ENCODE results near the gene DUSP8. TPM values are rescaled to one million over a fixed set of nuclear protein-coding genes. Genes with fewer than 3 reads are reported as not detected.

The DUSP8 gene
- total RNA-seq, 1 donor from 2014 or later, result 2.2 TPM

- H3K9me3 Mint-ChIP-seq (ENCODE audit: unreplicated experiment), result no peaks in the 10 kb centered on the region
Observed at GRCh38 chr11:1520209-1520662, 51.8 kb downstream of the DUSP8 start.

GRCh38 chr11:1519028-1520010, 52.8 kb downstream of the DUSP8 start:
- H3K36me3 Mint-ChIP-seq (ENCODE audit: low read depth, unreplicated experiment), result no peaks in the 10 kb centered on the region
- no peak overlapping the region for H3K4me3 Mint-ChIP-seq (ENCODE audit: unreplicated experiment)
- no peak for DNase-seq (ENCODE audit: low spot score)
- peaks cover 1% of the 10 kb centered on the region for H3K27me3 Mint-ChIP-seq (ENCODE audit: unreplicated experiment)
- no peak overlapping the region for H3K27ac Mint-ChIP-seq (ENCODE audit: unreplicated experiment)
- TF ChIP-seq CTCF (IDR thresholded peaks at IDR 0.05; ENCODE audit: unreplicated experiment), result no peak
- H3K4me1 Mint-ChIP-seq (ENCODE audit: unreplicated experiment), result peaks cover 16% of the 10 kb centered on the region
- H3K9me3 Mint-ChIP-seq (ENCODE audit: unreplicated experiment), result no peaks in the 10 kb centered on the region

More at GRCh38 chr11:1520209-1520662, 51.8 kb downstream of the DUSP8 start:
- TF ChIP-seq CTCF (IDR thresholded peaks at IDR 0.05; ENCODE audit: unreplicated experiment), result no peak
- H3K36me3 Mint-ChIP-seq (ENCODE audit: low read depth, unreplicated experiment), result no peaks in the 10 kb centered on the region
- H3K27me3 Mint-ChIP-seq (ENCODE audit: unreplicated experiment), result peaks cover 1% of the 10 kb centered on the region
- H3K4me1 Mint-ChIP-seq (ENCODE audit: unreplicated experiment), result peaks cover 16% of the 10 kb centered on the region
- H3K4me3 Mint-ChIP-seq (ENCODE audit: unreplicated experiment), result no peak overlapping the region
- H3K27ac Mint-ChIP-seq (ENCODE audit: unreplicated experiment), result no peak overlapping the region
- no peak for DNase-seq (ENCODE audit: low spot score)

GRCh38 chr11:1518301-1518700, 53.8 kb downstream of the DUSP8 start:
- TF ChIP-seq CTCF (IDR thresholded peaks at IDR 0.05; ENCODE audit: unreplicated experiment), result no peak
- H3K27ac Mint-ChIP-seq (ENCODE audit: unreplicated experiment), result no peak overlapping the region
- H3K4me1 Mint-ChIP-seq (ENCODE audit: unreplicated experiment), result peaks cover 21% of the 10 kb centered on the region
- no peak for DNase-seq (ENCODE audit: low spot score)
- no peak overlapping the region for H3K4me3 Mint-ChIP-seq (ENCODE audit: unreplicated experiment)
- H3K9me3 Mint-ChIP-seq (ENCODE audit: unreplicated experiment), result no peaks in the 10 kb centered on the region
- peaks cover 3% of the 10 kb centered on the region for H3K27me3 Mint-ChIP-seq (ENCODE audit: unreplicated experiment)
- H3K36me3 Mint-ChIP-seq (ENCODE audit: low read depth, unreplicated experiment), result no peaks in the 10 kb centered on the region

GRCh38 chr11:1517117-1518005, 54.7 kb downstream of the DUSP8 start:
- Mint-ChIP-seq H3K36me3 (ENCODE audit: low read depth, unreplicated experiment) (peaks cover 1% of the 10 kb centered on the region), H3K27ac (ENCODE audit: unreplicated experiment) (no peak overlapping the region), H3K4me1 (ENCODE audit: unreplicated experiment) (peaks cover 25% of the 10 kb centered on the region), H3K4me3 (ENCODE audit: unreplicated experiment) (no peak overlapping the region), H3K27me3 (ENCODE audit: unreplicated experiment) (peaks cover 4% of the 10 kb centered on the region), H3K9me3 (ENCODE audit: unreplicated experiment) (no peaks in the 10 kb centered on the region)
- no peak for TF ChIP-seq CTCF (IDR thresholded peaks at IDR 0.05; ENCODE audit: unreplicated experiment)
- DNase-seq (ENCODE audit: low spot score), result no peak
